HepG2 (cell line): ENCODE data around the gene KAZN. TPM values are rescaled to one million over a fixed set of nuclear protein-coding genes. Genes with fewer than 3 reads are reported as not detected.

Experiments
- BCLAF1 ChIP-seq: fragments of 450-650 bp; IDR thresholded peaks from 2 replicates; pipeline ENCODE4 v1.6.1; 2017; ENCODE audit warnings: mild to moderate bottlenecking
- E2F5 ChIP-seq: sonication (generic); formaldehyde crosslinking; conservative IDR thresholded peaks from 2 replicates; pipeline ENCODE4 v1.4.0; 2020; ENCODE audit warnings: missing genetic modification reagents
- GLI4 ChIP-seq: sonication (generic); formaldehyde crosslinking; IDR thresholded peaks from 2 replicates; pipeline ENCODE4 v1.5.1; 2020; ENCODE audit warnings: missing genetic modification reagents, mild to moderate bottlenecking, moderate library complexity, borderline replicate concordance
- KDM1A ChIP-seq: IDR thresholded peaks from 2 replicates; pipeline ENCODE4 v1.6.1; 2016; ENCODE audit warnings: missing compliant biosample characterization
- NR0B2 ChIP-seq: sonication (generic); formaldehyde crosslinking; IDR thresholded peaks from 2 replicates; pipeline ENCODE4 v1.4.0; 2020; ENCODE audit warnings: mild to moderate bottlenecking, missing genetic modification reagents
- NR2F1 ChIP-seq, 2 experiments: fragments of 450-650 bp in 1 of 2; formaldehyde crosslinking in 1 of 2; IDR thresholded peaks; 2 replicates each; pipeline versions ENCODE4 v1.5.0 to v1.6.1; 2016 to 2020; ENCODE audit warnings: mild to moderate bottlenecking in 1 of 2, missing compliant biosample characterization in 1 of 2, missing genetic modification reagents in 1 of 2, moderate library complexity in 1 of 2
- ZBTB7A ChIP-seq: sonication (generic); formaldehyde crosslinking; IDR thresholded peaks from 2 replicates; pipeline ENCODE4 v1.8.0; 2022; ENCODE audit warnings: mild to moderate bottlenecking, missing genetic modification reagents
- ZNF441 ChIP-seq: sonication (generic); formaldehyde crosslinking; IDR thresholded peaks from 2 replicates; pipeline ENCODE4 v1.7.0; 2021; ENCODE audit warnings: missing genetic modification reagents, borderline replicate concordance
- ZNF562 ChIP-seq: sonication (generic); formaldehyde crosslinking; IDR thresholded peaks from 2 replicates; pipeline ENCODE4 v1.8.0; 2022; ENCODE audit warnings: missing genetic modification reagents, borderline replicate concordance
- ZNF878 ChIP-seq: sonication (generic); formaldehyde crosslinking; IDR thresholded peaks from 2 replicates; pipeline ENCODE4 v1.8.1; 2023; ENCODE audit warnings: mild to moderate bottlenecking, missing genetic modification reagents, moderate library complexity
- polyA plus RNA-seq, 8 experiments: library from polyadenylated mRNA; depleted of rRNA in 3 of 8; stranded (reverse) in 7 of 8; unstranded in 1 of 8; fragments of >200 nt; fragmentation: Illumina TruSeq in 4 of 8; extraction: Trizol in 4 of 8; gene quantifications; 2 replicates each; pipeline versions ENCODE4 v1.2.1 to v1.2.3, GENCODE V29; 2011 to 2016; ENCODE audit warnings: low read depth in 4 of 8, missing spikeins in 1 of 8, mixed read lengths in 1 of 8; ENCODE audit not compliant: insufficient read depth in 1 of 8
- total RNA-seq, 5 experiments: library from RNA; depleted of rRNA; stranded (reverse); fragments of >200 nt; fragmentation: Illumina TruSeq; extraction: Trizol; gene quantifications; 2 replicates each; pipeline ENCODE4 v1.2.3, GENCODE V29; 2016; ENCODE audit warnings: low read depth in 1 of 5

Gene KAZN
- total and polyA plus RNA-seq, 2 of the 13 experiments (the other 11 are each of a cell fraction or from before 2014, with no cell fraction given), result 10.4 to 13.5 TPM

- TF ChIP-seq BCLAF1 (no peak), ZNF562 (no peak), ZNF878 (CRISPR knock-in tag) (no peak), GLI4 (no peak), NR2F1 (CRISPR knock-in tag; IDR thresholded peaks at IDR 0.05) (no peak), E2F5 (CRISPR knock-in tag) (no peak), NR0B2 (CRISPR knock-in tag) (no peak), KDM1A (CRISPR knock-in tag) (no peak), ZBTB7A (CRISPR knock-in tag) (no peak), ZNF441 (CRISPR knock-in tag) (no peak)
- TF ChIP-seq, all 625 proteins: peak for 0
Observed at GRCh38 chr1:15036101-15036500, 437.6 kb downstream of the KAZN start (continued).
